ENCODE results near the gene DENND5B. TPM values are rescaled to one million over a fixed set of nuclear protein-coding genes. Genes with fewer than 3 reads are reported as not detected.

The DENND5B gene
- total and polyA plus RNA-seq, 4 donors, result 4.5 to 23.1 (median 9.3) TPM

- no peak for TF ChIP-seq HNF4A (conservative IDR thresholded peaks at IDR 0.05)
- no peak for TF ChIP-seq SP1 (IDR thresholded peaks at IDR 0.05)
- TF ChIP-seq GABPA (IDR thresholded peaks at IDR 0.05 in 1 of 2, conservative IDR thresholded peaks at IDR 0.05 in 1 of 2), result no peak
- TF ChIP-seq ATF3 (IDR thresholded peaks at IDR 0.05), result no peak
- TF ChIP-seq EGR1 (IDR thresholded peaks at IDR 0.05; ENCODE audit: low read depth in 2 of 2), result no peak
- no peaks in the 10 kb centered on the region for H3K36me3 ChIP-seq (ENCODE audit: control insufficient read depth in 4 of 4, insufficient read depth in 3 of 4, low read depth in 1 of 4, low read length in 3 of 4)
- H3K4me1 ChIP-seq (ENCODE audit: control insufficient read depth in 4 of 4, insufficient read depth in 4 of 4, low read length in 3 of 4), result no peaks in the 10 kb centered on the region
- H3K27me3 ChIP-seq (ENCODE audit: control insufficient read depth in 4 of 4, insufficient read depth in 4 of 4, low read length in 3 of 4), result no peaks in the 10 kb centered on the region
- H3K4me3 ChIP-seq (ENCODE audit: low read depth in 1 of 3, low read length in 3 of 3), result no peak overlapping the region
- 74% methylated on average over 6 of the region's 6 CpGs for WGBS
- H3K9me3 ChIP-seq (ENCODE audit: control insufficient read depth in 4 of 4, low read length in 3 of 4), result no peaks in the 10 kb centered on the region
- no peak overlapping the region for H3K9ac ChIP-seq (ENCODE audit: low read depth in 1 of 2, low read length in 2 of 2)
- H3K27ac ChIP-seq (ENCODE audit: low read depth in 1 of 2, low read length in 2 of 2), result no peak overlapping the region
- no peak for DNase-seq (ENCODE audit: low spot score)
These were observed 227.5 kb downstream of the DENND5B start for GRCh38 chr12:31363416-31363809.

- no peak overlapping the region for H3K9ac ChIP-seq (ENCODE audit: low read depth in 1 of 2, low read length in 2 of 2)
- H3K4me3 ChIP-seq (ENCODE audit: low read depth in 1 of 3, low read length in 3 of 3), result no peak overlapping the region
- H3K9me3 ChIP-seq (ENCODE audit: control insufficient read depth in 4 of 4, low read length in 3 of 4), result no peaks in the 10 kb centered on the region
- no peak overlapping the region for H3K27ac ChIP-seq (ENCODE audit: low read depth in 1 of 2, low read length in 2 of 2)
- no peaks in the 10 kb centered on the region for H3K36me3 ChIP-seq (ENCODE audit: control insufficient read depth in 4 of 4, insufficient read depth in 3 of 4, low read depth in 1 of 4, low read length in 3 of 4)
- TF ChIP-seq YY1 (IDR thresholded peaks at IDR 0.05), result no peak
- no peak for TF ChIP-seq FOXA1 (IDR thresholded peaks at IDR 0.05)
- no peak for TF ChIP-seq HNF4G (IDR thresholded peaks at IDR 0.05)
- TF ChIP-seq HNF4A (conservative IDR thresholded peaks at IDR 0.05), result no peak
- TF ChIP-seq MAX (IDR thresholded peaks at IDR 0.05), result no peak
- TF ChIP-seq REST (IDR thresholded peaks at IDR 0.05), result no peak
- TF ChIP-seq JUND (IDR thresholded peaks at IDR 0.05), result no peak
- no peak for TF ChIP-seq ATF3 (IDR thresholded peaks at IDR 0.05)
- TF ChIP-seq EGR1 (IDR thresholded peaks at IDR 0.05; ENCODE audit: low read depth in 2 of 2), result no peak
- no peak for TF ChIP-seq ZBTB33 (IDR thresholded peaks at IDR 0.05)
- no peak for TF ChIP-seq NR2F2 (IDR thresholded peaks at IDR 0.05)
- TF ChIP-seq GABPA (IDR thresholded peaks at IDR 0.05 in 1 of 2, conservative IDR thresholded peaks at IDR 0.05 in 1 of 2), result no peak
- no peak for TF ChIP-seq RAD21 (IDR thresholded peaks at IDR 0.05)
- no peak for TF ChIP-seq RXRA (IDR thresholded peaks at IDR 0.05)
- H3K27me3 ChIP-seq (ENCODE audit: control insufficient read depth in 4 of 4, insufficient read depth in 4 of 4, low read length in 3 of 4), result no peaks in the 10 kb centered on the region
- no peak for DNase-seq (ENCODE audit: low spot score)
- WGBS, result 60% methylated on average over 6 of the region's 6 CpGs
- H3K4me1 ChIP-seq (ENCODE audit: control insufficient read depth in 4 of 4, insufficient read depth in 4 of 4, low read length in 3 of 4), result no peaks in the 10 kb centered on the region
These were observed 228.0 kb downstream of the DENND5B start for GRCh38 chr12:31362759-31363415.

Measured in liver (tissue), 9 donors.